OCI-LY1 (cell line): Measurements from ENCODE around the gene NOTCH2.
"Not testable (repeated sequence)": the region's sequence is repeated elsewhere in the genome, so short reads cannot be mapped to it uniquely, and the experiment has no call there.

Experiments used
- EZH2 ChIP-seq: fragments of 200-600 bp; sonication (generic), shearing (Covaris generic); IDR thresholded peaks from 2 replicates; pipeline ENCODE4 v1.8.0; 2017; ENCODE audit warnings: borderline replicate concordance, mixed run types, mild to moderate bottlenecking, antibody characterized with exemption, low read length, moderate library complexity, mixed read lengths
- TF ChIP-seq, protein P1 (sequence below): fragments of 200-600 bp; sonication (generic), shearing (Covaris generic); IDR thresholded peaks from 2 replicates; pipeline ENCODE4 v1.5.1; 2017; ENCODE audit warnings: mild to moderate bottlenecking, antibody characterized with exemption, low read length, moderate library complexity, mixed read lengths

GRCh38 chr1:120069920-120070214 is 405 bp upstream of the NOTCH2 start:
- TF ChIP-seq, protein P1, sequence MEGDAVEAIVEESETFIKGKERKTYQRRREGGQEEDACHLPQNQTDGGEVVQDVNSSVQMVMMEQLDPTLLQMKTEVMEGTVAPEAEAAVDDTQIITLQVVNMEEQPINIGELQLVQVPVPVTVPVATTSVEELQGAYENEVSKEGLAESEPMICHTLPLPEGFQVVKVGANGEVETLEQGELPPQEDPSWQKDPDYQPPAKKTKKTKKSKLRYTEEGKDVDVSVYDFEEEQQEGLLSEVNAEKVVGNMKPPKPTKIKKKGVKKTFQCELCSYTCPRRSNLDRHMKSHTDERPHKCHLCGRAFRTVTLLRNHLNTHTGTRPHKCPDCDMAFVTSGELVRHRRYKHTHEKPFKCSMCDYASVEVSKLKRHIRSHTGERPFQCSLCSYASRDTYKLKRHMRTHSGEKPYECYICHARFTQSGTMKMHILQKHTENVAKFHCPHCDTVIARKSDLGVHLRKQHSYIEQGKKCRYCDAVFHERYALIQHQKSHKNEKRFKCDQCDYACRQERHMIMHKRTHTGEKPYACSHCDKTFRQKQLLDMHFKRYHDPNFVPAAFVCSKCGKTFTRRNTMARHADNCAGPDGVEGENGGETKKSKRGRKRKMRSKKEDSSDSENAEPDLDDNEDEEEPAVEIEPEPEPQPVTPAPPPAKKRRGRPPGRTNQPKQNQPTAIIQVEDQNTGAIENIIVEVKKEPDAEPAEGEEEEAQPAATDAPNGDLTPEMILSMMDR = not testable (repeated sequence)
- TF ChIP-seq EZH2 = not testable (repeated sequence)
